NCI-H2107 (cell line): Measurements from ENCODE around the gene CCL3.
"Not testable (repeated sequence)": the region's sequence is repeated elsewhere in the genome, so short reads cannot be mapped to it uniquely, and the experiment has no call there.

Experiments
- DNase-seq: peaks from one replicate; lab custom pipeline; 2025; lab: John Stamatoyannopoulos, UW

Gene CCL3

DNA sequence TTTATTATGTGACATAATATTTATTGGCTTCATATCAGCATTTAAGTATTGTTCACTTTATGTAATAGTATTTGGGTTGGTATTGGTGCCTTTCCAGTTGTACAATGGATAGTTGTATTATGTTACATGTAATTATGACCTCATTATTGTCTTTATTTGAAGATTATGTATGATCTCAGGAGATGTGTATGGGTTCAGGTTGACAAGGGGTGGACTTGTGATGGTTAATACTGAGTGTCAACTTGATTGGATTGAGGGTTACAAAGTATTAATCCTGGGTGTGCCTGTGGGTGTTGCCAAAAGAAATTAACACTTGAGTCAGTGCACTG, 25.7 kb upstream of the CCL3 start:
- DNase-seq: not testable (repeated sequence)

DNA sequence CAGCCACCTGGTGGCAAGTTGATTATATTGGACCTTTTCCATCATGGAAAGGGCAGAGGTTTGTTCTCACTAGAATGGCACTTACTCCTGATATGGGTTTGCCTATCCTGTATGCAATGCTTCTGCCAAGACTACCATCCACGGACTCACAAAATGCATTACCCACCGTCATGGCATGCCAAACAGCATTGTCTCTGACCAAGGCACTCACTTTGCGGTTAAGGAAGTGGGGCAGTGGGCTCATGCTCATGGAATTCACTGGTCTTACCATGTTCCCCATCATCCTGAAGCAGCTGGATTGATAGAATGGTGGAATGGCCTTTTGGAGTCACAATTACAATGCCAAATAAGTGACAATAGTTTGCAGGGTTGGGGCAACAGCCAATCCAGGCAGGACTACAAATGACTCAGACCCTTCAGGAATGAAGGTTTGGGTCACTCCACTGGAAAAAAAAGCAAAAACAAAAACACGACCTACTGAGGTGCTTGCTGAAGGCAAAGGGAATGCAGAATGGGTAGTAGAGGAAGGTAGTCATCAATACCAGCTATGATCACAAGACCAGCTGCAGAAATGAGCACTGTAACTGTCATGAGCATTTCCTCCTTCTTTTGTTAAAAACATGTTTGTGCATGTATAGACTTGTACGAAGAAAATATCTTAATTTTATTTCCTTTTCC, 25.2 kb upstream of the CCL3 start:
- DNase-seq: not testable (repeated sequence)

DNA sequence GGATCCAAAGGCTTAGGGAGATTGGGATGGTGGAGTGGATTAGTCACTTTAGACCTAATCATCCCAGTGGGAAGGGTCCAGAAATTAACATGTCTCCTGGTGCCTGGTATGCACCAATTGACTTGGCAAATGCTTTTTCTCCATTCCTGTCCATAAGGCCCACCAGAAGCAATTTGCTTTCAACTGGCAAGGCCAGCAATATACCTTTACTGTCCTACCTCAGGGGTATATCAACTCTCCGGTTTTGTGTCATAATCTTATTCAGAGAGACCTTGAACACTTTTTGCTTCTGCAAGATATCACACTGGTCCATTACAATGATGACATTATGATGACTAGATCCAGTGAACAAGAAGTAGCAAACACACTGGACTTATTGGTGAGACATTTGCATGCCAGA, 23.2 kb upstream of the CCL3 start:
- DNase-seq: not testable (repeated sequence)

DNA sequence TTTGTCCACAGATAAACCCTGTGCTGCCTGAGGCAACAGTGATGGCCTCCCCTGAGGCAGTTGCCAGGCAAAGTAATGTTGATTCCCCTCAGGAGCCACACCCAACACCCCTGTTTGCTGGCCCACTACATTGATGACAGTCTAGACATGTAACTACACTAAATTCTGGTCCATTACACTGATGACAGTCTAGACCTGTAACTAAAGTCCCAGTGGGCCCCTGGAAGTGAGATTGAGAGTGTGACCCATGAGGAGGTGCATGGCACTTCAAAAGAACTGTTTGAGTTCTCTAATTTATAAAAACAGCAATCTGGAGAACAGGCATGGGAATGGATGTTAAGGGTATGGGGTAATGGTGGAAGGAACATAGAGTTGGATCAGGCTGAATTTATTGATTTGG, 22.6 kb upstream of the CCL3 start:
- DNase-seq: no peak

DNA sequence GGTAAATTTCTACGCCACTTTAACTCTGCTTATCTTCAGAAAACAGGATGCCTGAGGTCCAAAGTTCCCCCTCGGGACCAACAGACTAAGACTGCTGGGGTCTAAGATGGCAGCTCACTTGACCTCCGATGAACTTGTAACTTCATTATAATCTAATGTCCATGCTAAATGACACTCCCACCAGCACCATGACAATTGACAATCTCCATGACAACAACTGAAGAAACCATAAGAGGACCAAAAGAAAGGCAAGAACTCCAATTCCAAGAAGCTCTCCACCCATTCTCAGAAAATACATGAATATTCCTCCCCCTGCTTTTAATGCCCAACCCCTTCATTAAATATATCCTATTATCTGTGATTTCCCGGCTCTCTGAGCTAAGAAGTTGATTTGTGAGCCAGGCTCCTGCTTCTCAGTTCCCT, 21.1 kb upstream of the CCL3 start:
- DNase-seq: no peak

DNA sequence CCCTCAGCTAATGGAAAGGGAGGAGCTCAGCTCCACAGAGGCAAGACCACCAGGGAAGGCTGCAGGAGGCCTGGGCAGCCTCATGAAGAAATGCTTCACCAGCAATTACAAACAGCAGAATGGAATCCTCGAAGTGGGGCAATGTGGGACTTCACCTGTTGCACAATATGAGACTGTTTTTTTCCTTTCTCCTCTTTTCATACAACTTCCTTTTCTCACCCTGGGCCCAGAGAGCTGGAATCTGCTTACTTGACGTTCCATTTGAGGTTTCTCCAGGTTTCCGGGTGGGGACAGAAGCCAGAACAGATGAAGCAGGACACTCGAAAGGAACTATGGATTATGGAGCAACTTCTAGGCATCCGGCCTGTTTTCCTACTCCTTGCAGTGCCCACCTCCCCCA, 18.3 kb upstream of the CCL3 start:
- DNase-seq: not testable (repeated sequence)

DNA sequence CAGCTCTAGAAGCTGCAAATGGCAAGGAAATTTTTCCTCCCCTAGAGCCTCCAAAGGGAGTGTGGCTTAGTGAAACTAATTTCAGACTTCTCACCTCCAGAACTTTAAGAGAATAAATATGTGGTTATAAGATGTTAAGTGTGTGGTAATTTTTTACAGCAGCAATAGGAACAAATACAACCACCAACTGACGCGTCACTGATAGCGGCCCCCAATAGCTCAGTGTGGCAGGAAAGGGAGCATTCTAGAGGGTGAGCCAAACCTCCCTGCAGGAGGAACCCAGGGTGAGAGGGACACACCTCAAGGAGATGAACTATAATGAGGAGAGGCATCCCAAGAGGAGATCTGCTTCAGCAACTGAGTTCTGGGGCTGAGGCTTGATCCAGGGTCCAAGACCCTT, 17.7 kb upstream of the CCL3 start:
- DNase-seq: no peak

DNA sequence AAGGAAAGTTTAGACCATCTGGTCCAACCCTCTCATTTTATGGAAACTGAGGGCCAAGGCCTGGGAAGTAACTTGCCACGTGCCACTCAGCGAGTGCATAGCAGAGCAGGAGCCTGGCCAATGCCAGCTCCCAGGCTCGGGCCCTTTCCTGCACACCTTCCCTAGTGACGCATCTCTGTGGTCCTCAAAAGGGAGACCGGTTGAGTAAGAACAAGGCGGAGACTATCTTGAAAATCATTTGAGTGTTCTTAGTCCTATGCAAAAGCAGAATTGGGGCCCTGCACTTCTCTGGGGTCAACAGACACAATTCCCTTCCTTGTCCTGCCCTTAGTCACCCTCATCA, 16.5 kb upstream of the CCL3 start:
- no peak for DNase-seq

DNA sequence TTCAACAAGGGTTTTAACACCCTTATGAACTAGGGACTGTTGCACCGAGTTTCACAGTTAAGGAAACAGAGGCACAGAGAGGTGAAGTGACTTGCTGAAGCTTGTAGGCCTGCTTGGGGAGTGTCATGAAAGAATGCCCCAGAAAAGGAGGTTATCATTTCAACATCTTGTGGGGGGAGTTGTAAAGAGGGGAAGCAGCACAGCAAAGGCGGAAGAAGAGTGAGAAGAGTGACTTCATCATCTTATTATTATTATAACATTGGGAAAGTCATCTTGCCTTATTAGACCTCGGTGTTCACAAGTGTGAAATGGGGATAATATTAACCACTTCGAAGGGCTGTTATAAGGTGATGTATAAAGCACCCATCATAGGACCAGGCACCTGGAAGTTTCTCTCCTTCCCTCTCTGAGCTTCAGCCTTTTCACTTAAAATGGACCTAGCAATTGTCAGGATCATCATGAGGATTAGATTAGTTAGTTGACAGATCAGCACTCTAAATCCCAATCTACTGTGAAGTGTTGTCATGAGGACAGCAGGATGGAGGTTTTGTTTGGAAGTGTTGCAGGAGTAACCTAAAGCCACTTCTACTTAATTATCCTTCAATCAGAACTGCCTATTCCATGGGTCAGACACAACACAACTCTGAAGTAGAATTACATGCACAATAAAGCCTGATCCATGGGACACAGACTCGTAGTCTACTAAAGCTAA, 16.0 kb upstream of the CCL3 start:
- DNase-seq: no peak

DNA sequence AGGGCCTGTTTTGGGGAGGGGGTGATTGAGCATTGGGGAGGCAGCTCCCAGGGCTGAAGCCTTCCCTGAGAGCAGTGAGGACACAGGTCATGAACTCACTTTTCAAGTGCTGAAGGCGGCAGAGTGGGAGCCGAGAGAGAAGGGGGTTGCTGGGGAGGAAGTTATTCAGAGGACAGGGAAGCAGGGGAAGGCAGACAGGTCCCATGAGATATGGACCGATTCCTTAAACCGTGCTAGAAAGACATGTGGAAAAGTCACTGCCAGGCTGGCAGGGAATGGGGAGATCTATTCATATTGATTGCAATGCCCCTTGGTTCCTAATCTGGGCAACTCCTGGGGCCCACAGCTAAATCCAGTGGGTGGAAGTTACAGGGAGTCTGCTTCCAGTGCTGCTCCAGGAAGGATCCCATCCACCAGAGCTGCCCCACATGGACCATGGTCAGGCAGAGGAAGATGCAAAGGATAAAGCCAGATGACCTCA, 14.8 kb upstream of the CCL3 start:
- DNase-seq: no peak

DNA sequence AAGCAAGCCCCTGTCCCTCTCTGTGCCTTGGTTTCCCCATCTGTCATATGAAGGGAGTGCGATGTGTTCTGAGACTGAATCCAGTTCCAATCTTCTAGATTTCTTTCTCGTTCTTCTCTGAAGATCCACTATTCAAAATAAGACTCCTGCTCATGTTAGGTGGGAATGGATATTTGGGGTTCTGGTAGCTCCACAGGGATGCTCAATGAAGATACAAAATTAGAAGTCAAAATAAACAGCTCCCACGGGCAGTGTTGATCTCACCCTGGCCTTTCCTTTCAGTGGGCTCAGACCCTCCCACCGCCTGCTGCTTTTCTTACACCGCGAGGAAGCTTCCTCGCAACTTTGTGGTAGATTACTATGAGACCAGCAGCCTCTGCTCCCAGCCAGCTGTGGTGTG, 14.3 kb upstream of the CCL3 start:
- DNase-seq: not testable (repeated sequence)

DNA sequence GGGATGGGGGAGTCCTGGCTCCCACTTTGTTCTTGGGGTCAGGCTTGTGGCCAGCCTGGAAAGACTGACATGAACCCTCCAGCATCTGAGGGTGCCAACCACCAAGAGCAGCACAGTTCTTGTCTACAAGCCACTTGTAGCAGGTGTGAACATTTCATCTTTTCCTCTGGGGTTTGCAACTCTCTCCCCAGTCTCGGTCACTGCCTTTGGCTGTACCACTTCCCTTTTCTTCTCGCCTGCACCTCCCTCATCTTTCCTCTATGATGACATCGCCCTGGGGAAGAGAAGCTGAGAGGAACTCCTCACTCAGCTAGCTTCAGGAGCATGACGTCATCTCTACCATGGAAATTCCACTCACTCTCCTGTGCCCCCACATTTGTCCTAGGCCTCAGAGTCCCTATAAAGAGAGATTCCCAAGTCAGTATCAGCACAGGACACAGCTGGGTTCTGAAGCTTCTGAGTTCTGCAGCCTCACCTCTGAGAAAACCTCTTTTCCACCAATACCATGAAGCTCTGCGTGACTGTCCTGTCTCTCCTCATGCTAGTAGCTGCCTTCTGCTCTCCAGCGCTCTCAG, 13.5 kb upstream of the CCL3 start, which contains the start of gene CCL4:
TSS of gene CCL4 (plus strand) at position 427 of the 575 bp plus-strand sequence. CDS start at position 506, 79 bp downstream.
- DNase-seq: not testable (repeated sequence)

DNA sequence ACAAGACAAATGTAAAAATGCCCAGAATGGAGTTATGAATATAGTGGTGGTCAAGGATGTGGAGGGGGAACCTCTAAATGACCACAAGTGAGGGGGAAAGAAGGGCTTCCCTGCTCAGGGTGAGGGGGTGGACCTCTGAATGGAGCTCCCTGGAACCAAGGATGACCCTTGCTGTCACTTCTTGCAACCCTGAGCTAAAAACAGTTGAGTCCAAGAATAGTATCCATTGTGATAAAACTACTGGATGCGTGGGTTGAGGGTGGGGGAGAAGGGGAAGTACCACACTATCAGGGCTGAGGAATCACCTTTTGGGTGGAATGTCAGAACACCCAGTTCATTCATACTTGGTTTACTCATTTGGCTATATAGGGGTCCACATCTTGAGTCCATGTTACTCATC, 9.1 kb upstream of the CCL3 start:
- DNase-seq: not testable (repeated sequence)

DNA sequence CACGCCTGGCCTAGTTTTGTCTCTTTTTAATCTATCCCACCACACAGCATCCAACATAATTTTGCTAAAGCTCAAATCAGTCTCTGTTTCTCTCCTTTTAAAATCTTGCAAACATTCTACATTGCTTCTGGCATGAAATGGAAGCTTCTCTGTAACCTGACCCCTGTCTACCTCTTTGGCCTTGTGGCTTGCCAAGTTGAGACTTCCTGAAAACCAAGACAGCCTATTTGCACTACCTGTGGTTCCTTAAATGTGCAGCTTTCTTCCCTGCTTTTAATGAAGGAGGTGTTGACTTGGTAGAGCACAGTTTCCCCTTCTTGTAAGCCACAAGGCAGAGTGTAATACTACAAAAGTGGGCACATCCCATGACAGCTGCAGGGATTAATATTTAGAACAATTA, 6.0 kb upstream of the CCL3 start:
- no peak for DNase-seq

DNA sequence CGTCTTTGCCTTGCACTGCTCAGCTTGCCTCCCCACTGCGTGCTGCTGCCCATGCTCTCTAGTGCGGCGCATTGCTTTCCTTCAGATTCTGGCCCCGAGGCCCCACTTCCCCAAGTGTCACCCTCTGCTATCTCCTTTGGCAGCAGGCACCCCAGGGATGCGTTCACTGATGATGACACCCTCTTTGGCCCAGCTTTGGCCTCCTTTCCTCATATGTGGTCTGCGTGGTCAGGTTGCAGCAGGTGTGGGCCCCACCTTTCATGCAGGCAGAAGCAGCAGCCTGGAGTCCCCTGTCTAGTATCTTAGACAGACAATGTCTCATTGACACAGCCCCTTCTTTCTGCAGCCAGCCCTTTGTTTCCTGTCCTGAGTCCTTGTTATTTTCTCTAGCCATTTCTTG, 4.8 kb upstream of the CCL3 start:
- DNase-seq: no peak

DNA sequence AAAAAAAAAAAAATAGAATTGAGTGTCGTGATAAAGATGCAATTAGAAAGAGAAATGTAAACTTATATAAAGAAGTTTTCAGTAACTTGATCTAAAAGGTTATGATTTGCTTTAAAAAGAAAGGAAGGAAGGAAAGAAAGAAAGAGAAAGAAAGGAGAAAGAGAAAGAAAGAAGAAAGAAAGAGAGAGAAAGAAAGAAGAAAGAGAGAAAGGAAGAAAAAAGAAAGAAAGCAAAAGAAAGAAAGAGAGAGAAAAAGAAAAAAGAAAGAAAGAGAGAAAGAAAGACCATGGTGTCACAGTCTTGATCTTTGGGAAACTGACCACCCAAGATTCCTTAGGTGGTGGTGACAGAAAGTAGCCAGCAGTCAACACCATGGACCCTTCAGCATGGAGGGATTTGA, 4.3 kb upstream of the CCL3 start:
- DNase-seq: no peak

DNA sequence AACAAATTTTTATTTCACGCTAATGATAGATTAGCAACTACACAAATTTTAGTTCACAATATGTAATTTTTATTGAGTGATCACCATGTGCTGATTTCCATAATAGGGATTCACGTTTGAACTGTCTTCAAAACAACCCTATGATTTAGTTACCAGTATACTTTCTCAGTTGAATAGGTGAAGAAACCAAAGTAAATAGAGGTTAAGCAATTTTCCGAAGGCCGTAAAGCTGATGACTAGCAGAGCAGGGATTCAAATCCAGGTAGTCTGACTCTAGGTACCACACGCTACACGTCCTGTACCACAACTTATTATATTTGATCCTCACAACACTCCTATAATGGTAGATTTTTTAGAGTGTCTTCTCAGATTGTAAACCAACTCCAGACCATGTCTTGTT, 2.8 kb upstream of the CCL3 start:
- not testable (repeated sequence) for DNase-seq

DNA sequence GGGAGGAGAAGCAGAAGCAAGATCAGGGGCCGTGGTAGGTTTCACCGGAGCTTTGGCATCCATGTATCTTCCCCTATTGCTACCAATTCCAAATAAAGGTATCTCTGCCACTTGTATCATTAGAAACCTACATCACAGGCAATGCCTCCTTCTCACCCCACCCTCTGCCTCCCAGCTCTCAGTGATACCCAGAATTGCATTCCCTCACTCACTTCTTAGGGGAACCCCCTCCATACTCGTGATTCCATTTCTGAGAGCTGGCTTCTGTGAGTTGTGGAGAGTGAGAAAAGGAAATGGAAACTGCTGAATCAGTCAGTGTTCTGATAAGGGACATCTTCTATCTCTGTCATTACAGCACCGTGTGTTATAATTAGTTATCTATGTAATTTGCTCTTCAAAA, 2.3 kb upstream of the CCL3 start:
- DNase-seq: no peak

DNA sequence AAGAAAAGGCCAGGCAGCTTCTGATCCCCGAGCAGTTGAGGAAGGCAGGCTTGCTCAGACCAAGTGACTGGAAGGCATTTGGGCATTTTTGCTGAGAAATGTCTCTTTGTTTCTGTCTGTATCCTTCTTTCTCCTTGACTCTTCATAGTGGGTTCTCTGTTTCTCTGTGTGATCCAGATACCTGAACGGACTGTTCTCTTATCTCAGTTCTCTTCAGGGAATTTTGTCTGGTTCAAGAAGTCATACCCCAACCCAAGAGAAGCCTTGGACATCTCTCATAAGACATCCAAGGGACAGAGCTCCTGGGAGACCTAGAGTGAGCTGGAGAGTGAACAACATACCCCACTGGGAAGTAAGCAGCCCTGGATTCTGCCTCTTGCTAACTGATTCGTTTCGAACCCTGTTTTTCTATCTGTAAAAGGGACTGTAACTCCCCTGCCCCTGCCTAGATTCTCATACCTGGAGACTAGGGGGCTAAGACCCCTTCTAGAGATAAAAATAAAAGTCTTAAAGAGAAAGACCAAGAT, 541 bp downstream of the CCL3 start:
- DNase-seq: no peak

DNA sequence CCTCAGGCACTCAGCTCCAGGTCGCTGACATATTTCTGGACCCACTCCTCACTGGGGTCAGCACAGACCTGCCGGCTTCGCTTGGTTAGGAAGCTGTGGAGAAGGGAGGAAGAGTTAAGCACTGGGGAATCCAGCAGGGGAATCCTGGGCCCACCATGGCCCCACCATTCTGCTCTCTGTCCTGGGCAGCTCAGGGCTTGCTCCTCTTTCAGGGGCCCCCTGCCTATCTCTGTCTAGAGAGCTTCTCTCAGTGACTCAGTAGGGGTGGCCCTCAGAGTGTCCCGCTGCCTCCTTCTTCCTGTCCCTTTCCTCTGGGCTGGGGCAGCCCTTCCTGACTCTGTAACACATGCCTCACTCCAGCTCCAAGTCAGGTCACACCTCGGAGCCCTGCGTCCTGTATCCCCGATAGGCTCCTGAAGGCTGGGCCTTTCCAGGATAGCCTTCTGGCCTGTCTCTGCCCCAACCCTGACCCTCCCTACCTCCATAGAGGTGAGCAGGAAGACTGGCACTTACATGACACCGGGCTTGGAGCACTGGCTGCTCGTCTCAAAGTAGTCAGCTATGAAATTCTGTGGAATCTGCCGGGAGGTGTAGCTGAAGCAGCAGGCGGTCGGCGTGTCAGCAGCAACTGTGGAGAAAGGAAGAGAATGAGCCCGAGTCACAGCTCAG, 1.1 kb downstream of the CCL3 start:
- no peak for DNase-seq

DNA sequence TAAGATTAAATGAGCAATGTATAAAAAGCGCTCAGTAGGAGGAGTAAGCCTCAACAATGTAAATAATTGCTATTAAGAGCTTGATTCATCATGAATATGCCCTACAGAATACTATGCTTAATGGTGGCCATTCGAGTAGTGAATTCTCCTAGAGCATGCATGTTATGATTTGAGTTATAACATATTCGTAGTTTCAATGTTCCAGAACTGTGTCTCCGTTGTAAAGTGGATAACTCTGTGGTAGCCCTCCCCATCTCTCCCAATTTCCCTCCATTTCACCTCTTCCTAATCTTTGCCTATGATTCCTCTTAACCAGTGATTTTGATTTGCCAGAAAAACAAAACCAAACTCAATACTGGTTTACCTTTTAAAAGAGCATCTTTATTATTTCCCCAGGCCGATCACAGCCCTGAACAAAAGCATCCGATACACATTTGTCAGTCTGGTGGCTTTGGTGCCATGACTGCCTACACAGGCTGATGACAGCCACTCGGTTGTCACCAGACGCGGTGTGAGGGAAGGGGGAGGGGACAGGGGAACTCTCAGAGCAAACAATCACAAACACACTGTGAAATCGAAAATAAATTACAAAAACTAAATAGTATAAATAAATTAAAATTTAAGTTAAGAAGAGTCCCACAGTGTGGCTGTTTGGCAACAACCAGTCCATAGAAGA, 1.9 kb downstream of the CCL3 start:
- DNase-seq: not testable (repeated sequence)

DNA sequence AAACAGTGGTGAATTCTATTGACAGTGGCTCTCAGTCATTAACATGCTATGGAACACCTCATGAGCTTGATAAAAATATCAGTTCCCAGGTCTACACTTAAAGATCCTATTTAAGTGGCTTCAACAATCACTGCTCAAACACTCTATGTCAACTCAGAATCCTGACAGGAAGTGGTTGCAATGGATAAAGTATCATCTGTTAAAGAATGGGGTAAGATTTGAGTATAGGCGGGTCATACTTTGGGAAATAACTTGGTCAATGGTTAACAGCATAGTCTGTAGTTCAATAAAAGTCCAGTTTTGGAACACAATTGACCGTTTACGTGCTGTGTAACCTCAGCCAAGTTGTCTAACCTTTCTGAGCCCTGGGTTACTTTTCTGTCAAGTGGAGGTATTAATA, 2.5 kb downstream of the CCL3 start:
- not testable (repeated sequence) for DNase-seq
